Measurements from ENCODE around the gene GIGYF1.
A peak's percentile ranks its signal among the peaks of the same experiment; 100 is the strongest.
"Not testable (repeated sequence)": the region's sequence is repeated elsewhere in the genome, so short reads cannot be mapped to it uniquely, and the experiment has no call there.

GIGYF1 gene

GRCh38 chr7:100720279-100720670, 26.2 kb upstream of the GIGYF1 start, which contains the start of gene EPO:
Gene EPO (plus strand): TSS chr7:100720468. CDS start chr7:100720981, 513 bp downstream.
- no peak within 1 kb of the TSS for H3K4me3 ChIP-seq (ENCODE audit: low read depth, low read length)
- no peak for TF ChIP-seq CTCF (IDR thresholded peaks at IDR 0.05; ENCODE audit: low read depth, low read length)

- peak; percentile 55 for TF ChIP-seq CTCF (IDR thresholded peaks at IDR 0.05; ENCODE audit: low read depth, low read length)
- no peak overlapping the region for H3K4me3 ChIP-seq (ENCODE audit: low read depth, low read length)
These were observed 25.7 kb upstream of the GIGYF1 start for GRCh38 chr7:100719523-100720278.

- H3K4me3 ChIP-seq (ENCODE audit: low read depth, low read length) = not testable (repeated sequence)
These were observed 23.0 kb upstream of the GIGYF1 start for GRCh38 chr7:100717073-100717472.

- no peak overlapping the region for H3K4me3 ChIP-seq (ENCODE audit: low read depth, low read length)
- TF ChIP-seq CTCF (IDR thresholded peaks at IDR 0.05; ENCODE audit: low read depth, low read length) = no peak
These were observed 20.7 kb upstream of the GIGYF1 start for GRCh38 chr7:100714725-100715124.

- no peak overlapping the region for H3K4me3 ChIP-seq (ENCODE audit: low read depth, low read length)
- no peak for TF ChIP-seq CTCF (IDR thresholded peaks at IDR 0.05; ENCODE audit: low read depth, low read length)
These were observed 17.3 kb upstream of the GIGYF1 start for GRCh38 chr7:100711369-100711768.

- TF ChIP-seq CTCF (IDR thresholded peaks at IDR 0.05; ENCODE audit: low read depth, low read length) = no peak
- H3K4me3 ChIP-seq (ENCODE audit: low read depth, low read length) = no peak overlapping the region
These were observed 16.4 kb upstream of the GIGYF1 start for GRCh38 chr7:100710452-100710851.

GRCh38 chr7:100708395-100708794, 14.3 kb upstream of the GIGYF1 start:
- TF ChIP-seq CTCF (IDR thresholded peaks at IDR 0.05; ENCODE audit: low read depth, low read length) = no peak
- H3K4me3 ChIP-seq (ENCODE audit: low read depth, low read length) = no peak overlapping the region

Measured in WI38 (cell line).